Heart right ventricle (tissue), 16 donors: ENCODE measurements around the gene SLC35B2. TPM values are rescaled to one million over a fixed set of nuclear protein-coding genes. Genes with fewer than 3 reads are reported as not detected.

ENCODE experiments used
- ATAC-seq, 8 donors: fragments of 200-7000 bp; cut with Tn5 transposase; one replicate each; pipeline ENCODE4 v1.9.1; 2020; ENCODE audit warnings: mild to moderate bottlenecking in 8 of 8, moderate library complexity in 8 of 8, moderate number of reproducible peaks in 1 of 8
- DNase-seq, 2 donors: peaks; one replicate each; pipeline ENCODE4 v3.0.0-alpha.2; 2020
- H3K27ac ChIP-seq, 10 donors: fragments of 200-600 bp; sonication (generic) in 2 of 10; one replicate each; pipeline versions ENCODE4 v1.5.0 to v1.8.0; 2020 to 2022; ENCODE audit warnings: mild to moderate bottlenecking in 3 of 10
- H3K27me3 ChIP-seq, 7 donors: fragments of 200-600 bp; one replicate each; pipeline ENCODE4 v1.8.0; 2021 to 2022; ENCODE audit warnings: mild to moderate bottlenecking in 2 of 7
- H3K36me3 ChIP-seq, 9 donors: fragments of 200-600 bp; sonication (generic) in 1 of 9; one replicate each; pipeline versions ENCODE4 v1.5.0 to v1.8.0; 2020 to 2022; ENCODE audit warnings: mild to moderate bottlenecking in 2 of 9
- H3K4me1 ChIP-seq, 9 donors: fragments of 200-600 bp; sonication (generic) in 1 of 9; one replicate each; pipeline versions ENCODE4 v1.5.0 to v1.8.0; 2020 to 2022; ENCODE audit warnings: mild to moderate bottlenecking in 4 of 9
- H3K4me3 ChIP-seq, 10 donors: fragments of 200-600 bp; sonication (generic) in 2 of 10; one replicate each; pipeline versions ENCODE4 v1.5.0 to v1.8.0; 2020 to 2022; ENCODE audit warnings: mild to moderate bottlenecking in 7 of 10, moderate library complexity in 2 of 10
- H3K9me3 ChIP-seq, 11 donors: fragments of 200-600 bp in 10 of 11; sonication (generic) in 2 of 11; one replicate each; pipeline versions ENCODE4 v1.5.0 to v1.8.0; 2013 to 2022; ENCODE audit warnings: mild to moderate bottlenecking in 2 of 11, control low read depth in 1 of 11, moderate library complexity in 1 of 11
- WGBS, 2 donors: extraction: QIAGEN DNeasy Blood & Tissue Kit; methylation state at CpG; one replicate each; pipeline ENCODE4 v1.1.7; 2013; ENCODE audit warnings: inconsistent platforms in 1 of 2; 5-methylcytosine and 5-hydroxymethylcytosine counted together
- intact Hi-C, 10 donors: fragments of 100-400 bp; cut with DNase I; formaldehyde crosslinking; loops; one replicate each; pipeline versions ENCODE4 v1.11.1 to v1.14.2; 2022
- polyA plus RNA-seq, 2 donors: library from polyadenylated mRNA; stranded (reverse); fragments of 200-250 nt; gene quantifications; one replicate each; pipeline ENCODE4 v1.2.3, GENCODE V29; 2013
- total RNA-seq, 10 donors: library from RNA; stranded (reverse); fragmentation: NEBNext Ultra II Directional in 3 of 10; extraction: Animal tissue kit (Norgen Biotek cat#: 25700) in 3 of 10; gene quantifications; one replicate each; pipeline versions ENCODE4 v1.2.1 to v1.2.4, GENCODE V29; 2021 to 2023
- TF ChIP-seq, protein P1 (sequence below), 9 donors: fragments of 200-600 bp; sonication (generic) in 2 of 9; IDR thresholded peaks; one replicate each; pipeline versions ENCODE4 v1.5.0 to v1.8.0; 2021 to 2022; ENCODE audit warnings: antibody characterized with exemption in 9 of 9, mild to moderate bottlenecking in 5 of 9, moderate library complexity in 1 of 9
- donor health status: Arrhythmogenic right ventricular cardiomyopathy.
- donor health status: ischemic (EF 13 %, LVEDD 7.1; RV severe dilation, severe dysfunction).
- donor health status: healthy with polysubstance abuse.
- donor health status: DM: no; HTN: yes; CAD: no.
- donor health status: DM: no; HTN: no; CAD: no.
- donor health status: ischemic (EF 25% LVEDD 6.9; RV normal size, moderate dysfunction).
- donor health status: ischemic (EF 25% LVEDD 5.7; RV mildly dilated, moderate dysfunction).
- donor health status: healthy.
- donor health status: DM: yes; HTN: yes; CAD: no.
- donor health status: Ischemic cardiomyopathy.
- donor health status: ischemic (EF 35%, LVEDD 5.7; RV mildly dilated, moderate dysfunction).
- donor health status: nonischemic (EF 11% LVEDD 7.7; RV severe dilation, severe dysfunction).
- donor health status: DM: yes; HTN: yes; CAD: no.
- donor health status: PGD.
- donor health status: ischemic (EF 29% LVEDD 5.4; RV normal size, mild dysfunction).
- donor health status: nonischemic (EF 23%, LVEDD 6.1; RV moderate dilation, normal function).

SLC35B2 gene
- total and polyA plus RNA-seq, 12 donors = 9.1 to 29.8 (median 23.7) TPM

DNA sequence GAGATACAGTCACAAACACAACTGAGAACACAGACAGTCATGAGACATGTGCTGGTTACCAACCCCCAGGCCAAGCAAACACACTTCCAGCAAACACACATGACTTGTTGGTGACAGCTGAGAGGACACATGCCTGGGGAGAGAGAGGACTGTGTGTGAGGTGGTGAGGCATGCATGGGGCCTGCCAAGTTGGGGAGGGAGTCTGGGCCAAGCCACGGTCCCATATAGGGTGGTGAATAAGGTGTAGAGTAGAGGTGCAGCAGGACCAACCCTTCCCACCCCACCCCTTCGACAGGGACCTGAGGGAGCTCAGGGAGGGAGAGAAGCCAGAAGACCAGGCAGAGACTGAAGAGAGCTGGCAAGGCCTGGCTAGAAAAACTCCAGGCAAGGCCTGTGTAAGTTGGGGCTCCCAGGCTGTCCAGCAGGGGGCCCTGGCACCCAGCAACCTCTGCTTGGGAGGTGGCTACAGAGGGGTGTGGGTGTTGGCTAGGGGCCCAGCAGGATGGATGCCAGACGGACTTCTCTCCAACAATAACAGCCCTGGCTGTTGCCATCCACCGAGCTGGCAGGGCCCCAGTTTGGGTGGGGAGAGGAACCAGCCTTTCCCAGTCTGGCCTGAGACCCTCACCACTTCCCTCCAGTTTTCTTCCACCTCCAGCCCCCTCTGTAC is 35.9 kb downstream of the SLC35B2 start:
- TF ChIP-seq, protein P1, sequence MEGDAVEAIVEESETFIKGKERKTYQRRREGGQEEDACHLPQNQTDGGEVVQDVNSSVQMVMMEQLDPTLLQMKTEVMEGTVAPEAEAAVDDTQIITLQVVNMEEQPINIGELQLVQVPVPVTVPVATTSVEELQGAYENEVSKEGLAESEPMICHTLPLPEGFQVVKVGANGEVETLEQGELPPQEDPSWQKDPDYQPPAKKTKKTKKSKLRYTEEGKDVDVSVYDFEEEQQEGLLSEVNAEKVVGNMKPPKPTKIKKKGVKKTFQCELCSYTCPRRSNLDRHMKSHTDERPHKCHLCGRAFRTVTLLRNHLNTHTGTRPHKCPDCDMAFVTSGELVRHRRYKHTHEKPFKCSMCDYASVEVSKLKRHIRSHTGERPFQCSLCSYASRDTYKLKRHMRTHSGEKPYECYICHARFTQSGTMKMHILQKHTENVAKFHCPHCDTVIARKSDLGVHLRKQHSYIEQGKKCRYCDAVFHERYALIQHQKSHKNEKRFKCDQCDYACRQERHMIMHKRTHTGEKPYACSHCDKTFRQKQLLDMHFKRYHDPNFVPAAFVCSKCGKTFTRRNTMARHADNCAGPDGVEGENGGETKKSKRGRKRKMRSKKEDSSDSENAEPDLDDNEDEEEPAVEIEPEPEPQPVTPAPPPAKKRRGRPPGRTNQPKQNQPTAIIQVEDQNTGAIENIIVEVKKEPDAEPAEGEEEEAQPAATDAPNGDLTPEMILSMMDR (IDR thresholded peaks at IDR 0.05) = peak; percentile 61 to 93 (median 80)
- H3K9me3 ChIP-seq = no peaks in the 10 kb centered on the region
- ATAC-seq (peak; percentile 35 to 80 (median 68)), DNase-seq (peak; percentile 92 to 94)
- no peaks in the 10 kb centered on the region for H3K36me3 ChIP-seq
- H3K27me3 ChIP-seq = no peaks in the 10 kb centered on the region
- peak overlapping the region; percentile 82 to 98 (median 94) for H3K27ac ChIP-seq
- peak overlapping the region in 5 of 10 donors; percentile 72 to 87 (median 75) for H3K4me3 ChIP-seq
- 5 to 10% methylated on average over 4 of the region's 4 CpGs for WGBS, 2 donors
- peaks cover 40 to 97% (median 92%) of the 10 kb centered on the region in 9 donors for H3K4me1 ChIP-seq
- intact Hi-C loops = loop anchor here in 3 of 10 donors (1.0 to 10.0 kb wide), 4 partner anchors 13 to 447 kb away; partner anchors contain the start of genes SLC35B2 (in 1 of the 3) and VEGFA (in 1 of the 3)

DNA sequence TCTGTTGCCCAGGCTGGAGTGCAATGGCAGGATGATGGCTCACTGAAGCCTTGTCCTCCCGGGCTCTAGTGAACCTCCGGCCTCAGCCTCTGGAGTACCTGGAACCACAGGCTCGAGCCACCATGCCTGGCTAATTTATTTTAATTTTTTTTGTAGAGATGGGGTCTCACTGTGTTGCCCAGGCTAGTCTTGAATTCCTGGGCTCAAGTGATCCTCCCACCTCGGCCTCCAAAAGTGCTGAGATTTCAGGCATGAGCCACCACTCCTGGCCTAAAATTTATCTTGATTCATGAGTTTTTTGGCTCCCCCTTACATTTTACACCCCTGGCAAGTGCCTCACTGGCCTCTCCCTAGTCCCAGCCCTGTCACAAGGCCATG is 36.4 kb downstream of the SLC35B2 start:
- H3K27me3 ChIP-seq = no peaks in the 10 kb centered on the region
- H3K9me3 ChIP-seq = no peaks in the 10 kb centered on the region
- peaks cover 35 to 97% (median 88%) of the 10 kb centered on the region in 9 donors for H3K4me1 ChIP-seq
- H3K27ac ChIP-seq = peak overlapping the region; percentile 82 to 98 (median 94)
- 61 to 75% methylated on average over 4 of the region's 4 CpGs for WGBS, 2 donors
- H3K4me3 ChIP-seq = peak overlapping the region in 1 of 10 donors; percentile 87
- intact Hi-C loops = loop anchor here in 3 of 10 donors (1.0 to 10.0 kb wide), 4 partner anchors 13 to 446 kb away; partner anchors contain the start of genes SLC35B2 (in 1 of the 3) and VEGFA (in 1 of the 3)
- ATAC-seq = no peak
- no peaks in the 10 kb centered on the region for H3K36me3 ChIP-seq
- no peak for DNase-seq
- TF ChIP-seq, protein P1 (IDR thresholded peaks at IDR 0.05) = no peak

DNA sequence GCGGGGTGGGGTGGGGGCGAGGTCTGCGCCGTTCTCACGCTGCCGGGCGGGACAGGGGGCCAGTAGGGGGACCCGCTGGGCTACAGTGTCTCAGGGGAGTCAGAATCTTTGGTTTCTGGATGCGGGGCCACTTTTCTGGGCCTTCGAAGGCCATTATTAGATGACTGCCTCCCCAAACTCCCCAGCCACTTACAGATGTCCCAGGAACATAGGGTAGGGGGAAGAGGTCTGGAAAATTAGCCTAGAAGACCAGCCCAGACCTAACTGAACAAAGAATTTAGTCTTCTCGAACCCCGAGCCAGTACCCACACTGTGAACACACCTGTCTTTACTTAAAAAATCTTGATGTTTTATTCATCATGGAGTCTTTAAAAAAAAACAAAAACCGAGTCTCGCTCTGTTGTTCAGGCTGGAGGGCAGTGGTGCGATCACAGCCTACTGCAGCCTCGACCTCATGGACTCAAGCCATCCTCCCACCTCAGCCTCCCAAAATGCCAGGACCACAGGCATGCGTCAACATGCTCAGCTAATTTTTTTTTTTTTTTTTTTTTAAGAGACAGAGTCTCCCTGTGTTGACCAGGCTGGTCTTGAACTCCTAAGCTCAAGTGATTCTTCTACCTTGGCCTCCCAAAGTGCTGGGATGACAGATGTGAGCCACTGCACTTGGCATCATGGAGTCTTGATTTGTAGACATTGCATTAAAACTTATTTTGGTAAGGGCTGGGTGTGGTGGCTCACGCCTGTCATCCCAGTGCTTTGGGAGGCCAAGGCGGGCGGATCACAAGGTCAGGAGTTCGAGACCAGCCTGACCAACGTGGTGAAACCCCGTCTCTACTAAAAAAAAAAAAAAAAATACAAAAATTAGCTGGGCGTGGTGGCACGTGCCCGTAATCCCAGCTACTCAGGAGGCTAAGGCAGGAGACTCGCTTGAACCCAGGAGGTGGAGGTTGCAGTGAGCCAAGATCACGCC is 37.2 kb downstream of the SLC35B2 start:
- no peak for ATAC-seq
- Histone ChIP-seq H3K27ac (peak overlapping the region; percentile 88 to 98 (median 94)), H3K9me3 (no peaks in the 10 kb centered on the region), H3K4me3 (peak overlapping the region; percentile 38 to 70 (median 57)), H3K27me3 (no peaks in the 10 kb centered on the region), H3K36me3 (no peaks in the 10 kb centered on the region), H3K4me1 (peaks cover 29 to 90% (median 80%) of the 10 kb centered on the region in 9 donors)
- DNase-seq = no peak
- TF ChIP-seq, protein P1 (IDR thresholded peaks at IDR 0.05) = peak in 3 of 9 donors; percentile 9 to 16 (median 11)
- 51 to 54% methylated on average over 28 of the region's 28 CpGs for WGBS, 2 donors
- intact Hi-C loops = loop anchor here in 5 of 10 donors (2.0 to 10.0 kb wide), 4 partner anchors 15 to 445 kb away; partner anchors contain the start of genes SLC35B2 (in 1 of the 5) and VEGFA (in 1 of the 5)
